OCI-LY1 (cell line): ENCODE results near the gene BMERB1.

Experiments used
- H2AFZ ChIP-seq: fragments of 200-600 bp; sonication (generic), shearing (Covaris generic); 2 replicates; pipeline ENCODE4 v1.6.0; 2014; ENCODE audit warnings: antibody characterized with exemption, mild to moderate bottlenecking, low read length
- H3F3A ChIP-seq: fragments of 200-600 bp; sonication (generic), shearing (Covaris generic); 2 replicates; pipeline ENCODE4 v1.6.0; 2014; ENCODE audit warnings: mild to moderate bottlenecking, antibody characterized with exemption, low read length, moderate library complexity; ENCODE audit not compliant: insufficient read depth
- H3K27ac ChIP-seq: fragments of 200-600 bp; sonication (generic); 2 replicates; pipeline ENCODE4 v1.5.1; 2014; ENCODE audit warnings: low read length, mixed run types, mild to moderate bottlenecking, low read depth; ENCODE audit not compliant: poor library complexity, severe bottlenecking
- H3K27me3 ChIP-seq: fragments of 200-600 bp; sonication (generic); 2 replicates; pipeline ENCODE4 v1.6.0; 2014; ENCODE audit warnings: antibody characterized with exemption, mild to moderate bottlenecking, low read length, moderate library complexity; ENCODE audit not compliant: insufficient read depth
- H3K36me3 ChIP-seq: fragments of 200-600 bp; sonication (generic); 2 replicates; pipeline ENCODE4 v1.6.1; 2014; ENCODE audit warnings: mild to moderate bottlenecking, antibody characterized with exemption, low read length, moderate library complexity, mixed read lengths; ENCODE audit not compliant: insufficient read depth
- H3K4me1 ChIP-seq: fragments of 200-600 bp; sonication (generic); 2 replicates; pipeline ENCODE4 v1.5.1; 2014; ENCODE audit warnings: mild to moderate bottlenecking, low read length, moderate library complexity; ENCODE audit not compliant: insufficient read depth, severe bottlenecking
- H3K4me2 ChIP-seq: fragments of 200-600 bp; sonication (generic), shearing (Covaris generic); 2 replicates; pipeline ENCODE4 v1.6.1; 2014; ENCODE audit warnings: low read length
- H3K4me3 ChIP-seq: fragments of 200-600 bp; sonication (generic); 2 replicates; pipeline ENCODE4 v1.5.1; 2014; ENCODE audit warnings: low read length, low read depth, mild to moderate bottlenecking, mixed read lengths; ENCODE audit not compliant: poor library complexity, severe bottlenecking
- H3K79me2 ChIP-seq: fragments of 200-600 bp; shearing (Covaris generic); 2 replicates; pipeline ENCODE4 v1.6.1; 2016; ENCODE audit warnings: mixed run types, low read length, mixed read lengths; ENCODE audit not compliant: insufficient read depth
- H3K9ac ChIP-seq: fragments of 200-600 bp; sonication (generic), shearing (Covaris generic); 2 replicates; pipeline ENCODE4 v1.6.1; 2014; ENCODE audit warnings: mild to moderate bottlenecking, low read length, mixed read lengths
- H3K9me2 ChIP-seq: fragments of 200-600 bp; sonication (generic), shearing (Covaris generic); 2 replicates; pipeline ENCODE4 v1.6.1; 2014; ENCODE audit warnings: low read depth, mild to moderate bottlenecking, low read length, mixed read lengths
- H3K9me3 ChIP-seq: fragments of 200-600 bp; shearing (Covaris generic); 2 replicates; pipeline ENCODE4 v1.6.1; 2014; ENCODE audit warnings: low read length, mixed read lengths
- H4K20me1 ChIP-seq: fragments of 200-600 bp; sonication (generic), shearing (Covaris generic); 2 replicates; pipeline ENCODE4 v1.6.0; 2016; ENCODE audit warnings: mild to moderate bottlenecking, low read length; ENCODE audit not compliant: insufficient read depth
- CTCF ChIP-seq: fragments of 200-600 bp; sonication (generic), shearing (Covaris generic); IDR thresholded peaks from 2 replicates; pipeline ENCODE4 v1.5.1; 2017; ENCODE audit warnings: mild to moderate bottlenecking, antibody characterized with exemption, low read length, moderate library complexity, mixed read lengths
- EZH2 ChIP-seq: fragments of 200-600 bp; sonication (generic), shearing (Covaris generic); IDR thresholded peaks from 2 replicates; pipeline ENCODE4 v1.8.0; 2017; ENCODE audit warnings: borderline replicate concordance, mixed run types, mild to moderate bottlenecking, antibody characterized with exemption, low read length, moderate library complexity, mixed read lengths

The BMERB1 gene

GRCh38 chr16:15487336-15488284, 53.2 kb downstream of the BMERB1 start:
- TF ChIP-seq EZH2, result no peak
- no peak for TF ChIP-seq CTCF
- no peak overlapping the region for H3K4me3 ChIP-seq
- H3K27ac ChIP-seq, result no peak overlapping the region
- H3K36me3 ChIP-seq, result no peaks in the 10 kb centered on the region
- no peak overlapping the region for H3K4me2 ChIP-seq
- no peak overlapping the region for H3K9ac ChIP-seq
- H3K27me3 ChIP-seq, result no peaks in the 10 kb centered on the region
- H3K9me2 ChIP-seq, result no peaks in the 10 kb centered on the region
- H3K79me2 ChIP-seq, result no peaks in the 10 kb centered on the region
- no peaks in the 10 kb centered on the region for H3K4me1 ChIP-seq
- no peak overlapping the region for H2AFZ ChIP-seq
- no peaks in the 10 kb centered on the region for H3K9me3 ChIP-seq
- no peaks in the 10 kb centered on the region for H4K20me1 ChIP-seq
- no peaks in the 10 kb centered on the region for H3F3A ChIP-seq

- no peak overlapping the region for H2AFZ ChIP-seq
- H3K27me3 ChIP-seq, result 0 out of 2 replicates have a peak, but pooled peaks cover 2% of the 10 kb centered on the region
- no peaks in the 10 kb centered on the region for H3F3A ChIP-seq
- H3K36me3 ChIP-seq, result no peaks in the 10 kb centered on the region
- no peaks in the 10 kb centered on the region for H3K9me3 ChIP-seq
- H3K4me3 ChIP-seq, result no peak overlapping the region
- TF ChIP-seq CTCF (no peak), EZH2 (no peak)
- H3K4me2 ChIP-seq, result no peak overlapping the region
- H4K20me1 ChIP-seq, result no peaks in the 10 kb centered on the region
- no peaks in the 10 kb centered on the region for H3K9me2 ChIP-seq
- no peak overlapping the region for H3K27ac ChIP-seq
- H3K9ac ChIP-seq, result no peak overlapping the region
- H3K79me2 ChIP-seq, result no peaks in the 10 kb centered on the region
- H3K4me1 ChIP-seq, result no peaks in the 10 kb centered on the region
Observed at GRCh38 chr16:15489016-15489415, 54.6 kb downstream of the BMERB1 start.

- Histone ChIP-seq H3F3A (no peaks in the 10 kb centered on the region), H3K9me3 (no peaks in the 10 kb centered on the region), H3K79me2 (no peaks in the 10 kb centered on the region), H3K4me3 (no peak overlapping the region), H3K27ac (no peak overlapping the region), H3K9me2 (no peaks in the 10 kb centered on the region), H4K20me1 (no peaks in the 10 kb centered on the region), H3K4me1 (no peaks in the 10 kb centered on the region), H3K27me3 (0 out of 2 replicates have a peak, but pooled peaks cover 3% of the 10 kb centered on the region), H3K36me3 (no peaks in the 10 kb centered on the region), H3K4me2 (no peak overlapping the region), H2AFZ (no peak overlapping the region), H3K9ac (no peak overlapping the region)
- TF ChIP-seq CTCF (no peak), EZH2 (no peak)
Observed at GRCh38 chr16:15490123-15490711, 55.8 kb downstream of the BMERB1 start.
